ENCODE data around the gene TBC1D9B. TPM values are rescaled to one million over a fixed set of nuclear protein-coding genes. Genes with fewer than 3 reads are reported as not detected.

TBC1D9B gene
- total RNA-seq (10 to 100 TPM; 29.3 to 68.9 (median 43.1) TPM), polyA plus RNA-seq (10 to 100 TPM; 31.1 to 49.9 TPM)
- long read RNA-seq, donor 1, full-length matches to known transcripts, result 14 of 44 reads
- long read RNA-seq, donor 1, partial matches to known transcripts, result 26 of 44 reads
- long read RNA-seq, donor 1, other reads (novel, unspliced or antisense), result 4 of 44 reads
- long read RNA-seq, donor 2, full-length matches to known transcripts, result 90 of 200 reads
- long read RNA-seq, donor 2, partial matches to known transcripts, result 75 of 200 reads
- long read RNA-seq, donor 2, other reads (novel, unspliced or antisense), result 35 of 200 reads
- long read RNA-seq, donor 3, full-length matches to known transcripts, result 23 of 82 reads
- long read RNA-seq, donor 3, partial matches to known transcripts, result 49 of 82 reads
- long read RNA-seq, donor 3, other reads (novel, unspliced or antisense), result 10 of 82 reads

DNA sequence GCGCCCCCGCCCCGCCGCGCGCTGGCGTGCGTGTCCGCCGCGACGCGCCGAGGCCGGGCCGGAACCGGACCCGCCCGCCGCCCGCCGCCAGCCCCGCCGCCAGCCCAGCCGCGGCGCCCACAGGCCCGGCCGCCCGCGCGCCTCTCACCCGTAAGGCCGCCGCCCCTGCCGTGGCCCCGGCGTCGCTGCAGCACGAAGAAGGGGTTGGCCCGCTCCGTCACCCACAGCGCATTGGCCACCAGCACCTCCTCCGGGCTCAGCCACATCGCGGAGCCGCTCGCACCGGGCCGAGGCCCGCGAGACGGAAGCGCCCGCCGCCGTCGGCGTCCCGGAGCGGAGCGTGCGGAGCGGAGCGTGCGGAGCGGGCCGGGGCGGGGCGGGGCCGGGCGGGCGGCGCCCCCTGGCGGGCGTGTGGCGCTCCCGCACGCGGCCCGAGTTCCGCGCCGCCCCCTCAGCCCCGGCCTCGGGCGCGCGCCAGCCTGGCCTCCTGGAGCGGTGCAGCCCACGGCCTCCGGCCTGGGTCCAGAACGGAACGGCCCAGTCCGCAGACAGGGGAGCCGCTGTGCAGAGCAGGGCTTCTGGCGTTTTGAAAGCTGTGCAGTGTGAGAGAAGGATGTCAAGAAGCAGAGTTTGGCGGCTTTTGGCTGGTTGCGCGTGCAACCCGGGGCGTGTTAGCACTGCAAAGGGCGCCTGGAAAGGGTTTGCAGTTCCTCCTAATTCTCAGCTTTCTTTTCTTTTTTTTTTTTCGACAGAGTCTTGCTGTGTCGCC is at the start of gene TBC1D9B:
TBC1D9B (minus strand) TSS at position 342 of the 769 bp plus-strand sequence; CDS start at position 266, 76 bp downstream.
- TF ChIP-seq POLR2A (IDR thresholded peaks at IDR 0.05), result peak in 1 of 2 donors; percentile 26
- TF ChIP-seq, protein P1, sequence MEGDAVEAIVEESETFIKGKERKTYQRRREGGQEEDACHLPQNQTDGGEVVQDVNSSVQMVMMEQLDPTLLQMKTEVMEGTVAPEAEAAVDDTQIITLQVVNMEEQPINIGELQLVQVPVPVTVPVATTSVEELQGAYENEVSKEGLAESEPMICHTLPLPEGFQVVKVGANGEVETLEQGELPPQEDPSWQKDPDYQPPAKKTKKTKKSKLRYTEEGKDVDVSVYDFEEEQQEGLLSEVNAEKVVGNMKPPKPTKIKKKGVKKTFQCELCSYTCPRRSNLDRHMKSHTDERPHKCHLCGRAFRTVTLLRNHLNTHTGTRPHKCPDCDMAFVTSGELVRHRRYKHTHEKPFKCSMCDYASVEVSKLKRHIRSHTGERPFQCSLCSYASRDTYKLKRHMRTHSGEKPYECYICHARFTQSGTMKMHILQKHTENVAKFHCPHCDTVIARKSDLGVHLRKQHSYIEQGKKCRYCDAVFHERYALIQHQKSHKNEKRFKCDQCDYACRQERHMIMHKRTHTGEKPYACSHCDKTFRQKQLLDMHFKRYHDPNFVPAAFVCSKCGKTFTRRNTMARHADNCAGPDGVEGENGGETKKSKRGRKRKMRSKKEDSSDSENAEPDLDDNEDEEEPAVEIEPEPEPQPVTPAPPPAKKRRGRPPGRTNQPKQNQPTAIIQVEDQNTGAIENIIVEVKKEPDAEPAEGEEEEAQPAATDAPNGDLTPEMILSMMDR (IDR thresholded peaks at IDR 0.05), result peak; percentile 19 to 64 (median 44)
- Histone ChIP-seq H3K27me3 (no peaks in the 10 kb centered on the region), H3K27ac (peak within 1 kb of the TSS; percentile 40 to 86 (median 73)), H3K9me3 (no peaks in the 10 kb centered on the region), H3K4me3 (peak within 1 kb of the TSS; percentile 24 to 82 (median 66)), H3K36me3 (peaks cover 0 to 22% (median 15%) of the 10 kb centered on the region in 9 donors), H3K4me1 (peaks cover 0 to 30% (median 15%) of the 10 kb centered on the region in 12 donors)
- DNase-seq, result peak; percentile 71 to 87 (median 75)
- peak; percentile 67 to 93 (median 90) for ATAC-seq
- WGBS, 4 donors, result 2 to 30% (median 8%) methylated on average over 10 to 105 of the region's 105 CpGs
- intact Hi-C loops (cut with DNase I), result loop anchor here in 8 of 10 donors (1.0 to 10.0 kb wide), 13 partner anchors 35 to 230 kb away; partner anchors contain the start of genes MGAT4B (in 3 of the 8) and RNF130 (in 2 of the 8)

DNA sequence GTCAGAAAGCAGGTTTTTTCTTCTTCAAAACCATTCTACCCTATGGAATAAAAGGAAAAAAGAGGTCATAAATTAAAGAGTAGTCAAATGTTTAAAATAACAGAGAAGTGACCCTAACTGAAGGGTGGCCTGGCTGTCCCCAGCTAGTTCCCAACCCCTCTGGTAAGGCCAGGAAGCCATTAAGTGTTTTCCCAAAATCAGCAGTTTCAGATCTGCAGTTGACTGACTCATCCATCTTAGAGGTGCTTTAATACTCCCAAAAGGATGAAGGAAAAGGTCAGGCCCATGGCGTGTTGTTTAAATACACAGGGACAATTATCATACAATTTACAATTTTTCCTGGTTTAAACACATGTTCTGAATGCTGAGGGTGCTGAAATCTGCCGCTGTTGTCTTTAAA is 47.9 kb upstream of the TBC1D9B start:
- Histone ChIP-seq H3K4me3 (no peak overlapping the region), H3K4me1 (peaks cover 0 to 11% (median 0%) of the 10 kb centered on the region in 12 donors), H3K27me3 (no peaks in the 10 kb centered on the region), H3K9me3 (no peaks in the 10 kb centered on the region), H3K36me3 (peaks cover 0 to 43% (median 24%) of the 10 kb centered on the region in 9 donors), H3K27ac (peak overlapping the region in 1 of 12 donors; percentile 48)
- intact Hi-C loops (cut with DNase I), result no loop called here
- DNase-seq, result no peak
- no peak for TF ChIP-seq POLR2A (IDR thresholded peaks at IDR 0.05)
- TF ChIP-seq, protein P1 (IDR thresholded peaks at IDR 0.05), result no peak
- no peak for ATAC-seq
- WGBS, 4 donors, result 85 to 94% (median 87%) methylated on average over 2 of the region's 2 CpGs

DNA sequence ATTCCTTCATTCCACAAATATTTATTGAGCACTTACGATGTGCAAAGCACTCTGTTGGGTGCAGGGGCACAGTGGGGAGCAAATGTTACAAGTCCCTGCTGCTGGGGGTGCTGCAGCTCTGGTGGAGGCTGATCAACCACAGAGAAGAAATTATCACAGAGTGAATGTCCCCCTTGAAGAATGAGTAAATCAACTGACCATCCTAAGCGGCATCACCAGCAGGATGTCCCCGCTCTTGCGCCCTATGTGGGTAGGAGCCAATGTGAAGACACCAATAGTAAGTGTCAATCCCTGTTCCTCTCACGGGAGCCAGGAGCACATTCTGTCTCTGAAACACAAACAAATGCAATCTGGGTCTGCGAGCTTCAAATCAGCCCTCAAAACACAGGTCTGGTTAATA is 47.4 kb upstream of the TBC1D9B start:
- ATAC-seq (no peak), DNase-seq (no peak)
- 90 to 95% (median 92%) methylated on average over 6 of the region's 6 CpGs for WGBS, 4 donors
- peak overlapping the region in 1 of 12 donors; percentile 21 for H3K27ac ChIP-seq
- no peaks in the 10 kb centered on the region for H3K27me3 ChIP-seq
- H3K4me3 ChIP-seq, result no peak overlapping the region
- intact Hi-C loops (cut with DNase I), result no loop called here
- TF ChIP-seq, protein P1 (IDR thresholded peaks at IDR 0.05), result no peak
- TF ChIP-seq POLR2A (IDR thresholded peaks at IDR 0.05), result no peak
- H3K36me3 ChIP-seq, result peaks cover 0 to 40% (median 22%) of the 10 kb centered on the region in 9 donors
- no peaks in the 10 kb centered on the region for H3K9me3 ChIP-seq
- H3K4me1 ChIP-seq, result peaks cover 0 to 11% (median 0%) of the 10 kb centered on the region in 12 donors

Measured in heart left ventricle (tissue), 16 donors.